ENCODE data around the gene NSF. TPM values are rescaled to one million over a fixed set of nuclear protein-coding genes. Genes with fewer than 3 reads are reported as not detected.
A peak's percentile ranks its signal among the peaks of the same experiment; 100 is the strongest.

The NSF gene
- total RNA-seq, 2 experiments from 2014 or later: 49.8 to 52.8 TPM

DNA sequence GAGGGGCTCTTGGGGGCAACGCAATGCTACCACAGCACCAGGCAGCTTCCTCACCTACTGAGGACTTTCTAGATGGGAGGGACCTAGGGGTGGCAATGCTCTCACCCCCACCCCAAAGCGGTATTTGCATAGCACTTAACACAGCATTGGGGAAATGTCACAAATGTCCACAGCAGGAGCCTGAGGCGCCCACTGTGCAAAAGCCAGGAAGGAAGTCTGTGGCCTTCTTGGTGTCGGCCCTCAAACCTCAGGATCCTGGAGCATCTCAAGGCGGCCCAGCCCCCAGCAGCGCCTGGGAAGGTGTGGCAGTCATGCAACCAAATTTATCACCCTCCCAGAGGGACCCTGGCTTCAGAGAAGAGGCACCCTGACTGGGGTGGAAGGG is 182.7 kb downstream of the NSF start:
- Mint-ChIP-seq H3K4me1 (peaks cover 16% of the 10 kb centered on the region), H3K36me3 (no peaks in the 10 kb centered on the region), H3K27me3 (peaks cover 42% of the 10 kb centered on the region), H3K27ac (no peak overlapping the region), H3K9me3 (no peaks in the 10 kb centered on the region), H3K4me3 (no peak overlapping the region)
- POLR2A ChIA-PET: no interaction called here
- peak; percentile 39 for DNase-seq
- no peak for ATAC-seq (ENCODE audit: low read depth)

DNA sequence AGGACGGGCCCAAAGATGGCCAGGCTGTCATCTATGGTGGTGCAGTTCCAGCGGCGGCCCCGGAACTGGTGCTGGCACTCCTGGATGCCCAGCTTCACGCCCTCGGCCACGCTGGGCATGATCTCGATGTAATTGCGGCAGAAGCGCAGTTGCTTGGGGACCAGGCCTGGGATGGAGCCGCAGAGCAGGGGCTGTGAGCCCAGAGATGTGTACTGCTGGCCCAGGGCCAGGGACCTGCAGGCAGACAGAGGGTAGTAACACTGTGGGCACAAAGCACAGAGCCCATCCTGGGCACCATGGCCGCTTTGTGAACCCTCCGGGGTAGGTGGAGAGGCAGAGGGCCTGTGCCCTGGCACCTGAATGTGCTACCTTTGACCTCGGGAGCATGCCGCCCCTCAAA is 183.2 kb downstream of the NSF start:
- H3K27ac Mint-ChIP-seq: no peak overlapping the region
- ATAC-seq (ENCODE audit: low read depth): no peak
- peaks cover 40% of the 10 kb centered on the region for H3K27me3 Mint-ChIP-seq
- no peak overlapping the region for H3K4me3 Mint-ChIP-seq
- no peaks in the 10 kb centered on the region for H3K36me3 Mint-ChIP-seq
- peak; percentile 26 for DNase-seq
- POLR2A ChIA-PET: no interaction called here
- H3K4me1 Mint-ChIP-seq: peaks cover 16% of the 10 kb centered on the region
- no peaks in the 10 kb centered on the region for H3K9me3 Mint-ChIP-seq

DNA sequence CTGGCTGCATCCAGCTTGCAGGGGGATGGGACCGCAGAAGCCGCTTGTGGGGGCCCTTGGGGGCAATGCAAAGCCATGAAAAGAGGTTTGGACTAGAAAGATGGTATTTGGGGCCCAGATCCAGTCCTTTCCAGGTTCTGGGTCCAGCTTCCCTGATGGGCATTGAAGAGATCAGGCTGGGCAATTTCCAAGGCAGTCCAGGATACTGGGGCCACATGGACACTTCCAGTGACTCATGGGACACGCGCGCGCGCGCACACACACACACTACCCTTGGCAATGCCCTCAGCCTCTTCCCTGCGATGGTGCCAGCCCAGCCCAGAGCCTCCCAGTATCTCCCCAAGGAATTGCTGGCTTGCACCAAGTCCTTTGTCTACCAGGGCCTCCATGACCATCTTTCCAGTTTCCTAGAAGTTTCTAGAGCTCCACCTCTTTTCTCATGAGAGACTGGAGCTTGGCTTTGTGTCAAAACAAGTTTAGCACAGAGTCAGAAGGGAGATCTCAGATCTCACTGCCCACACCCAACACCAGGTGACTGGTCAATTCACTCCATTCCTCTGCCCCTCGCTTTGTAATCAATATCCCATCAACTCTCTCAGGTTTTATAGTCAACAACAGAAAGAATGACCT is 183.8 kb downstream of the NSF start:
- H3K27me3 Mint-ChIP-seq: peaks cover 36% of the 10 kb centered on the region
- H3K4me3 Mint-ChIP-seq: no peak overlapping the region
- POLR2A ChIA-PET: no interaction called here
- DNase-seq (peak; percentile 18), ATAC-seq (ENCODE audit: low read depth) (no peak)
- H3K36me3 Mint-ChIP-seq: no peaks in the 10 kb centered on the region
- peaks cover 16% of the 10 kb centered on the region for H3K4me1 Mint-ChIP-seq
- H3K27ac Mint-ChIP-seq: no peak overlapping the region
- no peaks in the 10 kb centered on the region for H3K9me3 Mint-ChIP-seq

DNA sequence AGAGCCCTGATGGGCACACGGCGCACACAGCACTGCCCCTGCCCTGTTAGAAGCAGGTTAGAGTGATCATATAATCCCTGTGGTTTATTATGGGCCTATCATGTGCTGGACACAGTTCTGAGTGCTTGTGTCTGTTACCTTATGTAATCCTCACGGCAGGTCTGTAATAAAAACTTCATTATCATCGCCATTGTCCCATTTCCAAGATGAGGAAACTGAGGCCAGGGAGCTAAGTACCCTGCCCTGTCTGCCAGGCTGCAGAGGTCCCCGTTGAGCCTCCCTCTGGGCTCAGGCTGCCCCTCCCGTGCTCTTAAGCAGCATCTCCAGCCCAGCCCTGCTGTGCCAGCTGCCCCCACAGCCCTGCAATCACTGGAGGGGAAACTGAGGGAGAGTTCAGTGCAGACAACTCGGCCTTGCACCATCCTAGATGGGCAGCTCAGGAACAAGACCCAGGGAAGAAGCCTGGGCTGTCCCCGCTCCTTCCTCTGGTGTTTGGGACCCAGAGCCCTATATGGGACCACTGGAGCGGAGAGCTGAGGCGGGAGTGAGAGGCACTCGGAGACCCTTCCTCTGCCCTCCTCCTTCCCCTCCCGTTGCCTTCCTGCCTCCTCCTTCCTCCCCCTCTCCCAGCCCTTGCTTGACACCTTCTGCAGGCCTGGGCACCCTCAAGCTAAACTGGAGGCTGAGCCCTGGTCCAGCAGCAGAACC is 186.0 kb downstream of the NSF start:
- Mint-ChIP-seq H3K27ac (no peak overlapping the region), H3K4me3 (no peak overlapping the region), H3K36me3 (no peaks in the 10 kb centered on the region), H3K9me3 (no peaks in the 10 kb centered on the region), H3K4me1 (peaks cover 10% of the 10 kb centered on the region), H3K27me3 (peaks cover 25% of the 10 kb centered on the region)
- POLR2A ChIA-PET: no interaction called here
- ATAC-seq (ENCODE audit: low read depth): no peak
- no peak for DNase-seq

DNA sequence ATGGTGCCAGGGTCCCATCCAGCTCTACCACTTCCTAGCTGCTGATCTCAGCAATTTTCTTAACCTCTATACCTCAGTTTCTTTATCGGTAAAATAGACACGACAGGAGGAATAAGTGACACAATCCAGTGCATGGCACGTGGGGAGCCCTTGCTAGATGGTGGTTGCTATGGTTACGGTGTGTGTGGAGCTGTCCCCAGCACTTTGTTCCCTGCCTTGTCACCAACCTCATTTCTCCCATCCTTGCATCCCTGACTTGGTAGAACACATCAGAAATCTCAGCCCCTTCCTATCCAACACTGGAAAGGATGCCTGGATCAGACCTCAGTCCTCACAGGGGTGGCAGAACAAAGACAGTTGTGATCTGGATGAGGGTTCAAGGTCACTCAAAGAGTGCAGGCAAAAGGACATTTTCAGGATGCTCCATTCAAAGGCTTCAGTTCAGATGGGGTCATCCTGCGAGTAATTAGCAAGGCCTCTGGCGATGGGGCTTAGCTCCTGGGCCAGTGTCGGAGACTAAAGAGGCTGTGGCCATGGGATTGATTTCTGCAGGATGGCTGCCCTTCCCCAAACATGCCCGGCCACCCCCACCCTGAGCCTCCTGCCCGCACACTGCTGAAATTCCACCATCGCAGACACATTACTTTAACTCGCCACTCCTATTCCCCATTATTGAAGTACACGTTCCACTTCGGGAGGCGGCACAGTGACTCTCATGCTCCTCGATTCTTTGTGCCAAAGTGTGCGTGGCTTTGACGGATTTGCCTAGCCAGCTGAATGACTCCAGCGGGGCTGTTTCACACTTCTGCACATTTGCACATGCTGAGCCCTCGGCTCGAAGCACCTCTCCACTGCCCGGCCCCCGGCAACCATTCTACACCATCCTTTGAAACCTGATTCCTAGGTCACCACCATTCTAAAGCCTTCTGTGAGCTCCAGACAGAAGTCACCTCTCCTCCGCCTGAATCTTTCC is 187.8 kb downstream of the NSF start:
- no peak for ATAC-seq (ENCODE audit: low read depth)
- POLR2A ChIA-PET: no interaction called here
- H3K27me3 Mint-ChIP-seq: peaks cover 13% of the 10 kb centered on the region

DNA sequence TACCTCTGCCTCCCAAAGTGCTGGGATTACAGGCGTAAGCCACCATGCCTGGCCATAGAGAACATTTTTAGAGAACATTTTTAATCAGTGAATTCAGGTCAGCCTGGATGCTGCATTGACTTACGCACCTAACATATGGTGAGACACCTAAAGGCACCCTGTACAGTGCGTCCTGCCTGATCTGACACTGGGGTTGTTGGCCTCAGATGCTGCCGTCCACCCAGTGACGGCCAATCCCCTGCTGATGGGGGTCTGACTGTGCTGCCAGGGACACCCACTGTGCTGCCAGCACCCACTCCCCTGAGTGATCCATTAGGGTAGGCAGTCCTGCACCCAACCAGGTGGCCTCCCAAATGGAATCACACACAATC is 189.5 kb downstream of the NSF start:
- Mint-ChIP-seq H3K27ac (no peak overlapping the region), H3K4me1 (no peaks in the 10 kb centered on the region), H3K4me3 (no peak overlapping the region), H3K9me3 (no peaks in the 10 kb centered on the region), H3K27me3 (peaks cover 10% of the 10 kb centered on the region), H3K36me3 (no peaks in the 10 kb centered on the region)
- DNase-seq (no peak), ATAC-seq (ENCODE audit: low read depth) (no peak)
- POLR2A ChIA-PET: no interaction called here

More for the DNA sequence above, 187.8 kb downstream of the NSF start:
- no peaks in the 10 kb centered on the region for H3K36me3 Mint-ChIP-seq
- H3K4me3 Mint-ChIP-seq: no peak overlapping the region
- H3K9me3 Mint-ChIP-seq: no peaks in the 10 kb centered on the region
- no peak for DNase-seq
- peaks cover 4% of the 10 kb centered on the region for H3K4me1 Mint-ChIP-seq
- no peak overlapping the region for H3K27ac Mint-ChIP-seq

DNA sequence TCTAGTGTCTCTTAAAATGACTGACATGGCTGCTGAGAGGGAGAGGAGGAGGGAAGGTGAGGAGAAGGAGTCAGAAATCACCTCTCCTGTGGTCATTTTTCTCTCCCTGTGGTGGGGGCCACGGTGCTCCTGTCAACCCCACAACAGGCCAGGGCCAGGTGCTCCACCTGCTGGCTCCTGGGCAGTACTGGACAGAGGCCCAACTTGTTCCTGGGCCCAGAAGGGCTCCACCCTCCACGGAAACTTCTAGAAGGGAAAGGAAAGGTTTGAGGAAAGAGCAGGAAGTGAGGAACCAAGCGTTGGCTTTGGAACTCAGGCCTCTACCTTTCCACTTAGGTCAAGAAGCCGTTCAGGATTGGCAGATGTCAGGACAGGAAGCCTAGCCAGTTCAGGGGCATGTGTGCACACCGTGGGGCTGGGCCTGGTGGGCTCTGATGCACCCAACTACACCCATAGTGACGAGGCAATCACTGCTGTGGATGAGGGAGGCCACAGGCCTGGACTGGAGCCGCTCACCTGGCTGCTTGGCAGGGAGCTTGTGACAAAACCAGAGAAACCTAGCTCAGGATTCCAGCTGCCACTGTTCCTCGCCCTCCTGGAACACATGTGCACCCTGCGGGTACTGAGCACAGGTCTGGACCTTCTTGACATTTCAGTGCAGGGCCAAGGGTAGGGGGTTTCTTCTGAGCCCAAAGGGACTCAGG is 191.9 kb downstream of the NSF start:
- peak; percentile 54 for ATAC-seq (ENCODE audit: low read depth)
- Mint-ChIP-seq H3K27me3 (peaks cover 4% of the 10 kb centered on the region), H3K4me1 (no peaks in the 10 kb centered on the region), H3K27ac (no peak overlapping the region), H3K9me3 (no peaks in the 10 kb centered on the region), H3K36me3 (no peaks in the 10 kb centered on the region), H3K4me3 (no peak overlapping the region)
- POLR2A ChIA-PET: no interaction called here
- no peak for DNase-seq

DNA sequence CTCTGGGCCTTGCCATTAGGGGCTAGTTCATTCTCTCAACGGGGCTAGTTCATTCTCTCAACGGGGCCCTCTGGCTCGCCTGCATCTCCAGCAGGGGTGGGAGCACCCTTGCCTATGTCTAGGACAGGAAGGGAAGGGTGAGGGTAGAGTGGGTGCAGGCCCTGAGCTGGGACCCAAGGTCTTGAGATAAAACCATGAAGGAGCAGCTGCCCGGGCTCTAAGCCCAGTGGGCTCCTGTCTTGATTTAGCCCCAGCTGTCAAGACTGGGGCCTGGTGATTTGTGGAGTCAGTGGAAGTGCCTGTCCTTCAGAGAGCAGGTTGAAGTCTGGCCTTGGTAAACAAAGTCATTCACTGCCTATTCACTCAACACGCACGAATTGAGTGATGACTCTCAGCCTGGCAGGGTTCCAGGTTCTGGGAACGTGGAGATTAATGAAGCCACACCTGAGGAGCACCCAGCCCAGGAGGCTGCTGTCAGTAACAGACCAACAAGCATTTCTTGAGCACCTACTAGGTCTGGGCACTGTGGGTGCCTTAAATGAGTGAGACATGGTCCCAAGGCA is 192.6 kb downstream of the NSF start:
- H3K27me3 Mint-ChIP-seq: no peaks in the 10 kb centered on the region
- ATAC-seq (ENCODE audit: low read depth): no peak
- H3K36me3 Mint-ChIP-seq: no peaks in the 10 kb centered on the region
- no peak overlapping the region for H3K4me3 Mint-ChIP-seq
- DNase-seq: no peak
- POLR2A ChIA-PET: no interaction called here
- H3K9me3 Mint-ChIP-seq: no peaks in the 10 kb centered on the region
- no peak overlapping the region for H3K27ac Mint-ChIP-seq
- no peaks in the 10 kb centered on the region for H3K4me1 Mint-ChIP-seq

DNA sequence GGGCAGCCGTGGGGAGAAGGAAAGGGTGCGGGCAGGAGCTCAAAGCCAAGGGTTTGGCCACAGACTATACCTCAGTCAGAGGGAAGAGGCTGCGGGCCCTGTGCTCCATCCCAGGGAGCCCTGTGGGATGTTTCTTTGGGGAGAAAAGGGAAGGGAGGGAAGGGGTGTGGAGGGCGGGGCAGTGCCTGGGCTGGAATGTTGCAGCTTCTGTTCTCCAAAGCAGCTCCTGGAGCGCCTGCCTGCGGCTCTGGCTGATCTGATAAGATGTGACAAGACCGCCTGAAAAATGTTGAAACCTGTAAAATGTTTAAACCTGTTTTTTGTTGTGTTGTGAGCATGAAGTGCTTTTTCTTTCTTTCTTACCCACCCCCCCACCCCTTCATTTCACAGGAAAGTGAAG is 195.2 kb downstream of the NSF start:
- no peaks in the 10 kb centered on the region for H3K36me3 Mint-ChIP-seq
- DNase-seq (no peak), ATAC-seq (ENCODE audit: low read depth) (no peak)
- H3K4me3 Mint-ChIP-seq: no peak overlapping the region
- H3K4me1 Mint-ChIP-seq: no peaks in the 10 kb centered on the region
- peaks cover 10% of the 10 kb centered on the region for H3K27me3 Mint-ChIP-seq
- POLR2A ChIA-PET: no interaction called here
- H3K27ac Mint-ChIP-seq: no peak overlapping the region
- H3K9me3 Mint-ChIP-seq: no peaks in the 10 kb centered on the region

DNA sequence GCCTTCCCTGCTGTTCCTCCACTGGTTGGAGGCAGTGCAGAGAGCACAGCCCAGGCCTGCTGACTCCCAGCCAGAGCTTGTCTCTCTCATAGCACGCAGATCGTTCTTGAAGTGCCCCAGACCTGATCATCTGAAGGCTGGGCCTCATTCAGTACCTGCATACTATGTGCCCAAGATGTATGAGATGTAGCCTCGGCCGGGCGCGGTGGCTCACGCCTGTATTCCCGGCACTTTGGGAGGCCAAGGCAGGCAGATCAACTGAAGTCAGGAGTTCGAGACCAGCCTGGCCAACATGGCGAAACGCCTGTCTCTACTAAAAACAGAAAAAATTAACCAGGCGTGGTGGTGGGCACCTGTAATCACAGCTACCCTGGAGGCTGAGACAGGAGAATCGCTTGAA is 197.0 kb downstream of the NSF start:
- ATAC-seq (ENCODE audit: low read depth) (no peak), DNase-seq (no peak)
- POLR2A ChIA-PET: no interaction called here
- Mint-ChIP-seq H3K36me3 (no peaks in the 10 kb centered on the region), H3K4me1 (no peaks in the 10 kb centered on the region), H3K4me3 (no peak overlapping the region), H3K27me3 (peaks cover 14% of the 10 kb centered on the region), H3K27ac (no peak overlapping the region), H3K9me3 (no peaks in the 10 kb centered on the region)

DNA sequence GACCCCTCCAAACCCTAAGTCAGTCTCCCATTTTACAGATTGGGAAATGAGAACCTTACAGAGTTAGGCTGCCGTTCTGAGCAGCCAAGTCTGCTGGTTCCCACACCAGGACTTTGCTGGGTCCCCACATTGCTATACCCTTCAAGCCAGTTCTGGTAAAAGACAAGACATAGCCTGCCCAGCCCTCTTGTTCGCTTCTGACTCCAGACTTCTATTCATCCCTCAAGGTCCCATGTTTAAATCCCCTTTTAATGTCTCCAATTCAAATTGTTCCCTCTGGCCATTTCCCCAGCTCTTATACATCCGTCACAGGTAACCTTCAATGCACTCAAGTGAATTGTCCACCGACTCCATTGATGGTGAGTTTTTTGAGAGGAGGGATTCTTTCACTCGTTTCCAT is 197.8 kb downstream of the NSF start:
- H3K4me3 Mint-ChIP-seq: no peak overlapping the region
- H3K4me1 Mint-ChIP-seq: no peaks in the 10 kb centered on the region
- no peak for ATAC-seq (ENCODE audit: low read depth)
- H3K27ac Mint-ChIP-seq: no peak overlapping the region
- no peaks in the 10 kb centered on the region for H3K9me3 Mint-ChIP-seq
- POLR2A ChIA-PET: interaction anchor here (0.6 kb wide), 1 partner anchor 38 kb away, joined by 4 read pairs; no protein-coding TSS in a partner anchor
- peaks cover 15% of the 10 kb centered on the region for H3K27me3 Mint-ChIP-seq
- H3K36me3 Mint-ChIP-seq: no peaks in the 10 kb centered on the region
- no peak for DNase-seq

DNA sequence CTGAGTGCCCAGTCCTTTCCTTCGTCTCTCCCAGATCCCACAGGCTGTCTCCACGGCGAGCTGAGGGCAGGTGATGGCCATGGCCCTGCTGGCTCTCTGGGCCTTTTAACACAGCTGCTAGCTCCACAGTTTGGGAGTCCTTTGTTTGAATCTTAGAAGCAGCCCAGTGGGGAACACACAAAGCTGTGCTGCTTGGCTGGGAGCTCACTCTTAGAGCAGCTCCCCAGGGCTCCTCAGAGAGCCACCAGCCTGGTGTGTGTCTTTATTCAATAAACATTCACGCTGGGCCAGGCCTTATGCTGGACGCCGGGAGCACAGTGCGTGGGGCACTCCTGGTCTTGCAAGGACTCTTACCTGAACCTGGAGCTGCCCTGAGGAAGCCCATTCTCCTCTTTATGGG is 198.3 kb downstream of the NSF start:
- Mint-ChIP-seq H3K9me3 (no peaks in the 10 kb centered on the region), H3K27me3 (peaks cover 20% of the 10 kb centered on the region), H3K4me3 (no peak overlapping the region), H3K27ac (no peak overlapping the region), H3K36me3 (no peaks in the 10 kb centered on the region), H3K4me1 (no peaks in the 10 kb centered on the region)
- POLR2A ChIA-PET: no interaction called here
- no peak for DNase-seq
- ATAC-seq (ENCODE audit: low read depth): no peak

DNA sequence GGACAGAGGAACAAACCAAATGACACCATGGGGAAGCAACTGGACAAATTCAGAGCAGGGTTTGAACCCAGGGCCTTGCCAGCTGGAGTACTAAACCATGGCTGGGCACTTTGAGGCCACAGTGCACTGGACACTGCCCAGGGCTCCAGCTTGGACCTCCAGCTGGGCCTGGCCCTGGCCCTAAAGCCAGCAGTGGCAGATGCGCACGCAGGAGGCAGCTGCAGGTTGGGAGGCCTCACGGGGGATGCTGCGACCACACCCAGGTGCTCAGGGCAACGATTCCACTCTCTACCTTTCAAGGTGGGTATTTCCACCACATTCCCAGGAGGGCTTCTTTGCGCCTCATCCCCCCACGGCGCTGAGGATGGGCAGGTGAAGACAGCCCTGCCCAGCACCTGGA is 199.1 kb downstream of the NSF start:
- POLR2A ChIA-PET: no interaction called here
- Mint-ChIP-seq H3K4me3 (no peak overlapping the region), H3K4me1 (no peaks in the 10 kb centered on the region), H3K9me3 (no peaks in the 10 kb centered on the region), H3K36me3 (no peaks in the 10 kb centered on the region), H3K27me3 (peaks cover 23% of the 10 kb centered on the region), H3K27ac (no peak overlapping the region)
- ATAC-seq (ENCODE audit: low read depth): no peak
- no peak for DNase-seq
